Astrocyte (in vitro differentiated cells and primary cell): ENCODE data around the gene PTX4.

ENCODE experiments used
- CTCF ChIP-seq: IDR thresholded peaks from 2 replicates; pipeline ENCODE4 v1.5.1; 2011; ENCODE audit warnings: low read depth, mild to moderate bottlenecking, inconsistent platforms, low read length, moderate library complexity; ENCODE audit not compliant: insufficient read depth
- EZH2 ChIP-seq: IDR thresholded peaks from 2 replicates; pipeline ENCODE4 v1.6.1; 2012; ENCODE audit warnings: mild to moderate bottlenecking, low read length, inconsistent platforms; ENCODE audit not compliant: insufficient read depth

- TF ChIP-seq CTCF (no peak), EZH2 (no peak)
These were observed 23.7 kb downstream of the PTX4 start for GRCh38 chr16:1464894-1465566.
